GM21360 (cell line): ENCODE results near the gene MRPL55.

ENCODE experiments used
- ATAC-seq: cut with Tn5 transposase; IDR thresholded peaks from one replicate; pipeline ENCODE4 v1.9.1; 2021; ENCODE audit warnings: mild to moderate bottlenecking, moderate library complexity; ENCODE audit not compliant: unreplicated experiment

The MRPL55 gene

DNA sequence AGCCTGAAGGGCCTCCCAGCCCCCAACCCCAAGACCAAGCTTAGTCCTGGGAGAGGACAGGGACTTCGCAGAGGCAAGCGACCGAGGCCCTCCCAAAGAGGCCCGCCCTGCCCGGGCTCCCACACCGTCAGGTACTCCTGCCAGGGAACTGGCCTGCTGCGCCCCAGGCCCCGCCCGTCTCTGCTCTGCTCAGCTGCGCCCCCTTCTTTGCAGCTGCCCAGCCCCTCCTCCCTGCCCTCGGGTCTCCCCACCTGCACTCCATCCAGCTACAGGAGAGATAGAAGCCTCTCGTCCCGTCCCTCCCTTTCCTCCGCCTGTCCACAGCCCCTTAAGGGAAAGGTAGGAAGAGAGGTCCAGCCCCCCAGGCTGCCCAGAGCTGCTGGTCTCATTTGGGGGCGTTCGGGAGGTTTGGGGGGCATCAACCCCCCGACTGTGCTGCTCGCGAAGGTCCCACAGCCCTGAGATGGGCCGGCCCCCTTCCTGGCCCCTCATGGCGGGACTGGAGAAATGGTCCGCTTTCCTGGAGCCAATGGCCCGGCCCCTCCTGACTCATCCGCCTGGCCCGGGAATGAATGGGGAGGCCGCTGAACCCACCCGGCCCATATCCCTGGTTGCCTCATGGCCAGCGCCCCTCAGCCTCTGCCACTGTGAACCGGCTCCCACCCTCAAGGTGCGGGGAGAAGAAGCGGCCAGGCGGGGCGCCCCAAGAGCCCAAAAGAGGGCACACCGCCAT is 48.5 kb downstream of the MRPL55 start:
- ATAC-seq = no peak

DNA sequence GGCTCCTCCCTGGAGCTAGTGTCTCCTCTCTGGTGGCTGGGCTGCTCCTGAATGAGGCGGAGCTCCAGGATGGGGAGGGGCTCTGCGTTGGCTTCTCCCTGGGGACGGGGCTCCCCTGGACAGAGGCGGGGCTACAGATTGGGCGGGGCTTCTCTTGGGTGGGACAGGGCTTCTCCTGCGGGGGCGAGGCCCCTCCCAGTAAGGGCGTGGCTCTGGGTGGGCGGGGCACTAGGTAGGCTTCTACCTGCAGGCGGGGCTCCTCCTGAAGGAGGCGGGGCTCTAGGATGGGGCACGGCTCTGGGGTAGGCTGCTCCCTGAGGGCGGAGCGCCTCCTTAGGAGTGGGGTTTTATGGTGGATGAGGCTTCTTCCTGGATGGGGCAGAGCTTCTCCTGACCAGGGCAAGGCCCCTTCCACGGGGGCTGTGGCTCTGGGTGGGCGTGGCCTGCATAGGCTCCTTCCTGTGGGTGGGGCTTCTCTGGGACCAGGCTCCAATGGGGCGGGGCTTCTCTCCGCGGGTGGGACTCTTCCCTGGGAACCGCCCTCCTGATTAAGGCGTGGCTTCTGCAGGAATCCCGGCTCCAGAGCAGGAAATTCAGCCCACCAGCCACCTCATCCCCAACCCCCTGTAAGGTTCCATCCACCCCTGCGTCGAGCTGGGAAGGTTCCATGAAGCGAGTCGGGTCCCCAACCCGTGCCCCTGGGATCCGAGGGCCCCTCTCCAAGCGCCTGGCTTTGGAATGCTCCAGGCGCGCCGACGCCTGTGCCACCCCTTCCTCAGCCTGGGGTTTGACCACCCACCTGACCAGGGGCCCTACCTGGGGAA is 49.3 kb downstream of the MRPL55 start:
- no peak for ATAC-seq

DNA sequence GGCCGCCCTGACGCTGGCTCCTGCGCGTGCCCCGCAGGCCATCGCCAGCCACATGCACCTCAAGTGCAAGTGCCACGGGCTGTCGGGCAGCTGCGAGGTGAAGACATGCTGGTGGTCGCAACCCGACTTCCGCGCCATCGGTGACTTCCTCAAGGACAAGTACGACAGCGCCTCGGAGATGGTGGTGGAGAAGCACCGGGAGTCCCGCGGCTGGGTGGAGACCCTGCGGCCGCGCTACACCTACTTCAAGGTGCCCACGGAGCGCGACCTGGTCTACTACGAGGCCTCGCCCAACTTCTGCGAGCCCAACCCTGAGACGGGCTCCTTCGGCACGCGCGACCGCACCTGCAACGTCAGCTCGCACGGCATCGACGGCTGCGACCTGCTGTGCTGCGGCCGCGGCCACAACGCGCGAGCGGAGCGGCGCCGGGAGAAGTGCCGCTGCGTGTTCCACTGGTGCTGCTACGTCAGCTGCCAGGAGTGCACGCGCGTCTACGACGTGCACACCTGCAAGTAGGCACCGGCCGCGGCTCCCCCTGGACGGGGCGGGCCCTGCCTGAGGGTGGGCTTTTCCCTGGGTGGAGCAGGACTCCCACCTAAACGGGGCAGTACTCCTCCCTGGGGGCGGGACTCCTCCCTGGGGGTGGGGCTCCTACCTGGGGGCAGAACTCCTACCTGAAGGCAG is 50.0 kb downstream of the MRPL55 start:
- no peak for ATAC-seq

DNA sequence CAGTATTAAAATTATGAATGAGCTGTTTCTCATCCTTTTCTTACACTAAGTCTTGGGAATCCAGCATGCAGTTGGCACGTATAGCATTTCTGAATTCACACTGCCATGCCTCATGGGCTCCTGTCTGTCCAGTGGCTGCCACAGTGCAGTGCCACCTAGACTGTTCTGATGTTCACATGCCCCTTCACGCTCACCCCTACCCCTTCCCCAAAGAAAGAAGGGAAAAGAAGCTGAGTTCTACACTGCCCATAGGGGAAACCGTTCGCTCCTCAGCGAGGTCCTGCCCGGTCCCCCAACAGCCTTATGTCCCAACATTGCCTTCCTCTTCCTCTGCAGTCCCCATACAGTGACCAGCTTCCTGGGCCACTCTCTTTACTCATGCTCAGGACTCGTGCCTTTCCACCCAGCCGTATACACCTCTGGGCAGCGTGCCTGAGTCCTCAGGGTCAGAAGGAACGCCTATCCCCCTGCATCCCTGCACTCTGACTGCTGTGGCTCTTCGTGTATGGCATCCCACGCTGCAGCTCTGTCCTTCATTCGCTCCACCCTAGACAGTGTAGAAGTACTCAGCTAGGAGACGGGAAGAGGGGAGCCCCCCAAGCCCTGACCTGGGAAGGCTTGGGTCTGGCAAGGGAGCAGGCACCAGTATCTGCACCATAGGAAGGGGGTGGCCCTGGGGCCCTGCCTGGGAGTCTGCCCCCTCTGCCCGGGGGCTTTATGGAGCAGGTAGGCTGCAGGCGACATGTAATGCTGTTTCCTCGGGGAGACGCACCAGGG is 50.7 kb downstream of the MRPL55 start:
- ATAC-seq = no peak
